GM19455 (cell line): ENCODE data around the gene PGBD2.
"Not testable (repeated sequence)": the region's sequence is repeated elsewhere in the genome, so short reads cannot be mapped to it uniquely, and the experiment has no call there.

Experiments
- ATAC-seq: cut with Tn5 transposase; IDR thresholded peaks from one replicate; pipeline ENCODE4 v1.9.1; 2021; ENCODE audit not compliant: unreplicated experiment

PGBD2 gene

GRCh38 chr1:248924696-248925532, 18.9 kb downstream of the PGBD2 start:
- ATAC-seq = peak; percentile 85

GRCh38 chr1:248925859-248926258, 19.8 kb downstream of the PGBD2 start:
- not testable (repeated sequence) for ATAC-seq

DNA sequence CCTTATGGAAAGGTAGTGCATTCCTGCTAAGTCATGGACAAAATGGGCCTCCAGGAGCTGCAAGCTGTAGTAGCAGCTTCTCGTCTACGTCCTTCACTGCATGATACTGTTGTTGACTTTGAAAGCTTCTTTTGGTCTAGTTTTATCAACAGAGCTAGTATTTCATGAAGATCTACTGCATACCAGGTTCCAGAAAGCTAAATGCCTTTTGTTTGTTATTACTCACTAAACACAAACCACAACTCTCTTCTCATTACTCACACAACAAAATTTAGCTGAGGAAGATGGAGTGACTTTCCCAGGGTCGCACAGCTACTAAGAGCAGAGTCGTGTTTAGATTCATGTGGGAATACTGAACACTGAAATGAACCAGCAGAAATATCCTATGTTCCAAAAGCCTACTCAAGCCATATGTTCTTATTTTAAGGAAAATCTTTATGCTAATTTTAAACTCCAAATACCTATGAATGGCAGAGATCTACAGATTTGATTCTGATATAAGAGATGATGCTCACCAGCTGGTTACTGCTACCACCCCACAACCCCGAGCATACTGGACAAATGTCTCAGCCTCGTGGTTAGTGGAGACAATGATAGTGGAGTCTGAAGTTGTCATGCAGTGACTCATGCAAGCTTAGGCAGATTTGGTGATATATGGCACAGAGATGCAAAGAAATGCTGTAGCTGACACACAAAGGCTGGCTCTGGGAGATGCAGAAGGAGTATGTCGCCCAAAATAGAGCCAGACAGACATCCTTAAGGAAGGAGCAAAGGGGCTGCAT, 20.6 kb downstream of the PGBD2 start:
- no peak for ATAC-seq

GRCh38 chr1:248927283-248927682, 21.2 kb downstream of the PGBD2 start:
- not testable (repeated sequence) for ATAC-seq

- ATAC-seq = not testable (repeated sequence)
Measured at GRCh38 chr1:248928122-248928521, 22.1 kb downstream of the PGBD2 start.

GRCh38 chr1:248930037-248930436, 24.0 kb downstream of the PGBD2 start:
- not testable (repeated sequence) for ATAC-seq

DNA sequence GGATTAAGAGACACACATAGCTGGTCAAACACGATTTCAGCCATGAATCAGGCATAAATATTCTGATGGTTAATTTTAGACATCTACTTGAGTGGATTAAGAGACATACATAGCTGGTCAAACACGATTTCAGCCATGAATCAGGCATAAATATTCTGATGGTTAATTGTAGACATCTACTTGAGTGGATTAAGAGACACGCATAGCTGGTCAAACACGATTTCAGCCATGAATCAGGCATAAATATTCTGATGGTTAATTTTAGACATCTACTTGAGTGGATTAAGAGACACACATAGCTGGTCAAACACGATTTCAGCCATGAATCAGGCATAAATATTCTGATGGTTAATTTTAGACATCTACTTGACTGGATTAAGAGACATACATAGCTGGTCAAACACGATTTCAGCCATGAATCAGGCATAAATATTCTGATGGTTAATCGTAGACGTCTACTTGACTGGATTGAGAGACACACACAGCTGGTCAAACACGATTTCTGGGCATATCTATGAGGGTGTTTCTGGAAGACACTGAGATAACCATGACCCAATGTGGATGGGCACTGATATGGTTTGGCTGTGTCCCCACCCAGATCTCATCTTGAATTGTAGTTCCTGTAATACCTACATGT, 32.3 kb downstream of the PGBD2 start:
- ATAC-seq = not testable (repeated sequence)

DNA sequence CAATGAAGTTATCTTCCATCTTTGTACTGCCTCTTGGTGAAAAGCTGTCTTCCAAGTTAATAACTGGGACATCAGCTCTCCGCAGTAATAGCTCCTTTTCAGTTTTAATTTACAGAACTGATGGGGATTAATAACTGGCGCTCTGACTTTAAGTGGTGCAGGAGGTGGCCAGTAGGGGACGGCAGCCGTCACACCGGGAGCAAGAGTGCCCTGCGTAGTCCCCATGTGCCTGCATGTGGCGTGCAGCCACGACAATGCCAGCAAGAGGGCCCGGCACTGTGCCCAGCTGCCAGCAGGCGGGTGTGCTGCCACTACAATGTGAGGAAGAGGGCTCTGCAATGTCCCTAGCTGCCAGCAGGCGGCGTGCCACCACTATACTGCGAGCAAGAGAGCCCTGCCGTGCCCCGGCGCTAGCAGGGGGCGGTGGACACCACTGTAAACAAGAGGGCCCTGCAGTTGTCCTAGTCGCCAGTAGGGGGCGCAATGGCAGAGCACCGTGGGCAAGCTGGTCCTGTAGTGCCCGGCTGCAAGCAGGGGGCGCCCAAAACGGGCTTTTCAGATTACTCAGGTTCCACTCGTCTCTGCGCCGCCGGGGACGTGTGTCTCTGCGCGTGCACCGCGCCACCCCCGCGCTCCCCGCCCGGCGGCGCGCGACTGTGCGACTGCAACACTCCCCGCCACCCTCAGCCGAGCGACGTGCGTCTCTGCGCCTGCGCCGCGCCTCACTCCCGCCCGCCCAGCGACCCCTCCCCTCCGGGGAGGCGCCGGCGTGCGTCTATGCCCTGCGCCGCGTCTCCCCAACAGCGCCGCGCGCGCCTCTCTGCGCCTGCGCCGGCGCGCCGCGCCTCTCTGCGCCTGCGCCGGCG, 38.3 kb downstream of the PGBD2 start:
- ATAC-seq = not testable (repeated sequence)

DNA sequence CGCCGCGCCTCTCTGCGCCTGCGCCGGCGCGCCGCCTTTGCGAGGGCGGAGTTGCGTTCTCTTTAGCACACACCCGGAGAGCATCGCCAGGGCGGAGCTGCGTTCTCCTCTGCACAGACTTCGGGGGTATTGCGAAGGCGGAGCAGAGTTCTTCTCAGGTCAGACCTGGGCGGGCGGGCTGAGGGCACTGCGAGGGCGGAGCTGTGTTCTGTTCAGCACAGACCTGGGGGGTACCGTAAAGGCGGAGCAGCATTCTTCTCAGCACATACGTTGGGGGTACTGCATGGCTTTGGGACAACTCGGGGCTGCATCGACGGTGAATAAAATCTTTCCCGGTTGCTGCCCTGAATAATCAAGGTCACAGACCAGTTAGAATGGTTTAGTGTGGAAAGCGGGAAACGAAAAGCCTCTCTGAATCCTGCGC, 39.0 kb downstream of the PGBD2 start:
- not testable (repeated sequence) for ATAC-seq

DNA sequence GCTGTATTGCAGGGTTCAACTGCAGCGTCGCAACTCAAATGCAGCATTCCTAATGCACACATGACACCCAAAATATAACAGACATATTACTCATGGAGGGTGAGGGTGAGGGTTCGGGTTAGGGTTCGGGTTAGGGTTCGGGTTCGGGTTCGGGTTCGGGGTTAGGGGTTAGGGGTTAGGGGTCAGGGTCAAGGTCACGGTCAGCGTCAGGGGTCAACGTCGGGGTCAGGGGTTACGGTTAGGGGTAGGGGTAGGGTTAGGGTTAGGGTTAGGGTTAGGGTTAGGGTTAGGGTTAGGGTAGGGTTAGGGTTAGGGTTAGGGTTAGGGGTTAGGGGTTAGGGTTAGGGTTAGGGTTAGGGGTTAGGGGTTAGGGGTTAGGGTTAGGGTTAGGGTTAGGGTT, 39.4 kb downstream of the PGBD2 start:
- ATAC-seq = not testable (repeated sequence)

DNA sequence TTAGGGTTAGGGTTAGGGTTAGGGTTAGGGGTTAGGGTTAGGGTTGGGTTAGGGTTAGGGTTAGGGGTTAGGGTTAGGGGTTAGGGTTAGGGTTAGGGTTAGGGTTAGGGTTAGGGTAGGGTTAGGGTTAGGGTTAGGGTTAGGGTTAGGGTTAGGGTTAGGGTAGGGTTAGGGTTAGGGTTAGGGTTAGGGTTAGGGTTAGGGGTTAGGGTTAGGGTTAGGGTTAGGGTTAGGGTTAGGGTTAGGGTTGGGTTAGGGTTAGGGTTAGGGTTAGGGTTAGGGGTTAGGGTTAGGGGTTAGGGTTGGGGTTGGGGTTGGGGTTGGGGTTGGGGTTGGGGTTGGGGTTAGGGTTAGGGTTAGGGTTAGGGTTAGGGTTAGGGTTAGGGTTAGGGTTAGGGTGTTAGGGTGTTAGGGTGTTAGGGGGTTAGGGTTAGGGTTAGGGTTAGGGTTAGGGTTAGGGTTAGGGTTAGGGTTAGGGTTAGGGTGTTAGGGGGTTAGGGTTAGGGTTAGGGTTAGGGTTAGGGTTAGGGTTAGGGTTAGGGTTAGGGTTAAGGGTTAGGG, 39.9 kb downstream of the PGBD2 start:
- not testable (repeated sequence) for ATAC-seq
